HG02938 (cell line): Measurements from ENCODE around the gene CACNB4.
"Not testable (repeated sequence)": the region's sequence is repeated elsewhere in the genome, so short reads cannot be mapped to it uniquely, and the experiment has no call there.

ENCODE experiments used
- ATAC-seq: cut with Tn5 transposase; IDR thresholded peaks from one replicate; pipeline ENCODE4 v1.9.1; 2021; ENCODE audit warnings: mild to moderate bottlenecking, moderate library complexity; ENCODE audit not compliant: unreplicated experiment

Gene CACNB4

GRCh38 chr2:152024477-152024876 lies 74.4 kb downstream of the CACNB4 start:
- ATAC-seq: no peak

- no peak for ATAC-seq
These were observed 76.8 kb downstream of the CACNB4 start for GRCh38 chr2:152022090-152022489.

- ATAC-seq: not testable (repeated sequence)
These were observed 77.8 kb downstream of the CACNB4 start for GRCh38 chr2:152021001-152021400.

- no peak for ATAC-seq
These were observed 79.1 kb downstream of the CACNB4 start for GRCh38 chr2:152019732-152020131.

- no peak for ATAC-seq
These were observed 82.4 kb downstream of the CACNB4 start for GRCh38 chr2:152016181-152017120.

- ATAC-seq: no peak
These were observed 83.3 kb downstream of the CACNB4 start for GRCh38 chr2:152015552-152015951.

- ATAC-seq: no peak
These were observed 86.1 kb downstream of the CACNB4 start for GRCh38 chr2:152012697-152013096.

- no peak for ATAC-seq
These were observed 87.1 kb downstream of the CACNB4 start for GRCh38 chr2:152011724-152012123.

- ATAC-seq: no peak
These were observed 93.2 kb downstream of the CACNB4 start for GRCh38 chr2:152005607-152006006.

GRCh38 chr2:152003283-152003682 lies 95.6 kb downstream of the CACNB4 start:
- not testable (repeated sequence) for ATAC-seq

- ATAC-seq: peak; percentile 90
These were observed 99.8 kb downstream of the CACNB4 start for GRCh38 chr2:151999053-151999452.

GRCh38 chr2:151996243-151997003 lies 102.4 kb downstream of the CACNB4 start:
- no peak for ATAC-seq

GRCh38 chr2:151995161-151995557 lies 103.7 kb downstream of the CACNB4 start:
- ATAC-seq: no peak

GRCh38 chr2:151994178-151994577 lies 104.7 kb downstream of the CACNB4 start:
- ATAC-seq: not testable (repeated sequence)

GRCh38 chr2:151991010-151991409 lies 107.8 kb downstream of the CACNB4 start:
- no peak for ATAC-seq

- ATAC-seq: no peak
These were observed 109.5 kb downstream of the CACNB4 start for GRCh38 chr2:151989378-151989777.

GRCh38 chr2:151987484-151987883 lies 111.4 kb downstream of the CACNB4 start:
- no peak for ATAC-seq

GRCh38 chr2:151984424-151985083 lies 114.3 kb downstream of the CACNB4 start:
- no peak for ATAC-seq

- no peak for ATAC-seq
These were observed 115.6 kb downstream of the CACNB4 start for GRCh38 chr2:151983221-151983620.

GRCh38 chr2:151981886-151982285 lies 117.0 kb downstream of the CACNB4 start:
- ATAC-seq: no peak

- ATAC-seq: no peak
These were observed 119.2 kb downstream of the CACNB4 start for GRCh38 chr2:151979694-151980093.
